CD14-positive monocyte (primary cell): ENCODE results near the gene PSORS1C2. TPM values are rescaled to one million over a fixed set of nuclear protein-coding genes. Genes with fewer than 3 reads are reported as not detected.

Source experiments
- DNase-seq, 3 donors: peaks; one replicate each; pipeline ENCODE4 v3.0.0-alpha.2; 2011 to 2022
- H2AFZ ChIP-seq: 2 replicates; pipeline ENCODE4 v1.6.0; 2012; ENCODE audit warnings: mild to moderate bottlenecking, low read depth, low read length, inconsistent platforms; ENCODE audit not compliant: insufficient read depth, poor library complexity, severe bottlenecking
- H3K27ac ChIP-seq, 2 donors: 1 replicate in 1 of 2; 2 replicates in 1 of 2; pipeline ENCODE4 v1.5.1; 2012 to 2013; ENCODE audit warnings: low read length in 2 of 2, control low read depth in 1 of 2, inconsistent platforms in 1 of 2, low read depth in 1 of 2, mild to moderate bottlenecking in 1 of 2
- H3K27me3 ChIP-seq, 2 donors: one replicate each; pipeline versions ENCODE4 v1.6.0 to v1.6.1; 2011 to 2013; ENCODE audit warnings: low read length in 2 of 2; ENCODE audit not compliant: control insufficient read depth in 2 of 2, insufficient read depth in 2 of 2
- H3K36me3 ChIP-seq, 2 donors: replicated peaks in 1 of 2; 1 replicate in 1 of 2; 2 replicates in 1 of 2; pipeline versions ENCODE4 v1.5.1 to v1.6.1; 2012 to 2013; ENCODE audit warnings: low read length in 2 of 2, control low read depth in 1 of 2, inconsistent platforms in 1 of 2, mild to moderate bottlenecking in 1 of 2; ENCODE audit not compliant: insufficient read depth in 2 of 2, control insufficient read depth in 1 of 2
- H3K4me1 ChIP-seq, 2 donors: 1 replicate in 1 of 2; 2 replicates in 1 of 2; pipeline versions ENCODE4 v1.5.1 to v1.6.1; 2012 to 2013; ENCODE audit warnings: low read length in 2 of 2, control low read depth in 1 of 2, inconsistent platforms in 1 of 2, mild to moderate bottlenecking in 1 of 2, moderate library complexity in 1 of 2; ENCODE audit not compliant: insufficient read depth in 2 of 2, control insufficient read depth in 1 of 2
- H3K4me2 ChIP-seq: replicated peaks from 2 replicates; pipeline ENCODE3; 2012; ENCODE audit warnings: low read length, moderate library complexity, mild to moderate bottlenecking; ENCODE audit not compliant: poor library complexity, severe bottlenecking; ENCODE audit errors: extremely low read depth
- H3K4me3 ChIP-seq, 3 experiments: fragments of 200-600 bp in 1 of 3; sonication (generic) in 1 of 3; replicated peaks in 1 of 3; 1 replicate in 2 of 3; 2 replicates in 1 of 3; pipeline ENCODE4 v1.5.1; 2011 to 2013; ENCODE audit warnings: low read length in 3 of 3, mild to moderate bottlenecking in 3 of 3, control low read depth in 2 of 3, low read depth in 2 of 3, inconsistent platforms in 1 of 3, moderate library complexity in 1 of 3
- H3K79me2 ChIP-seq: 2 replicates; pipeline ENCODE4 v1.6.0; 2012; ENCODE audit warnings: mild to moderate bottlenecking, control low read depth, inconsistent platforms, low read length, moderate library complexity; ENCODE audit not compliant: insufficient read depth
- H3K9ac ChIP-seq: 2 replicates; pipeline ENCODE4 v1.6.0; 2017; ENCODE audit warnings: low read length, mild to moderate bottlenecking; ENCODE audit not compliant: insufficient read depth, poor library complexity, severe bottlenecking
- H3K9me3 ChIP-seq, 2 donors: replicated peaks in 1 of 2; 1 replicate in 1 of 2; 2 replicates in 1 of 2; pipeline versions ENCODE4 v1.5.1 to v1.6.1; 2012 to 2013; ENCODE audit warnings: low read length in 2 of 2, control low read depth in 1 of 2; ENCODE audit not compliant: control insufficient read depth in 1 of 2, insufficient read depth in 1 of 2
- H4K20me1 ChIP-seq: 2 replicates; pipeline ENCODE4 v1.6.0; 2012; ENCODE audit warnings: mild to moderate bottlenecking, low read length, control low read depth, moderate library complexity; ENCODE audit not compliant: insufficient read depth
- H3K27ac Mint-ChIP-seq, 7 donors: one replicate each; pipeline ENCODE4 v1.8.0; 2020; ENCODE audit warnings: mild to moderate bottlenecking in 7 of 7, mixed read lengths in 7 of 7, moderate library complexity in 6 of 7, inconsistent platforms in 2 of 7
- H3K27me3 Mint-ChIP-seq, 3 donors: one replicate each; pipeline ENCODE4 v1.8.0; 2021 to 2022; ENCODE audit warnings: low read depth in 3 of 3, mild to moderate bottlenecking in 3 of 3, mixed read lengths in 3 of 3, moderate library complexity in 3 of 3, inconsistent platforms in 1 of 3
- H3K36me3 Mint-ChIP-seq, 2 donors: one replicate each; pipeline ENCODE4 v1.8.0; 2020; ENCODE audit warnings: mixed read lengths in 2 of 2, inconsistent platforms in 1 of 2, mild to moderate bottlenecking in 1 of 2
- H3K4me1 Mint-ChIP-seq: one replicate; pipeline ENCODE4 v1.8.0; 2020; ENCODE audit warnings: mild to moderate bottlenecking, mixed read lengths
- H3K4me3 Mint-ChIP-seq, 2 donors: one replicate each; pipeline ENCODE4 v1.8.0; 2020; ENCODE audit warnings: mild to moderate bottlenecking in 2 of 2, mixed read lengths in 2 of 2, moderate library complexity in 1 of 2
- H3K9me3 Mint-ChIP-seq, 7 donors: one replicate each; pipeline ENCODE4 v1.8.0; 2020 to 2022; ENCODE audit warnings: mixed read lengths in 7 of 7, mild to moderate bottlenecking in 6 of 7, moderate library complexity in 6 of 7, inconsistent platforms in 2 of 7
- WGBS: methylation state at CpG from one replicate; pipeline ENCODE4 v1.1.5; 2013; ENCODE audit warnings: missing lambda C conversion rate; ENCODE audit not compliant: insufficient coverage; 5-methylcytosine and 5-hydroxymethylcytosine counted together
- intact Hi-C, 2 donors: fragments of 100-400 bp; cut with micrococcal nuclease; formaldehyde crosslinking; loops; one replicate each; pipeline versions ENCODE4 v1.15.0 to v1.15.1; 2023
- polyA plus RNA-seq, 3 donors: library from polyadenylated mRNA; depleted of rRNA in 1 of 3; unstranded in 2 of 3; stranded (reverse) in 1 of 3; fragments of 300-500 nt in 2 of 3; fragments of >200 nt in 1 of 3; fragmentation: Illumina TruSeq in 2 of 3; gene quantifications; 1 replicate in 2 of 3; 2 replicates in 1 of 3; pipeline ENCODE4 v1.2.3, GENCODE V29; 2012 to 2021
- TF ChIP-seq, protein P1 (sequence below): fragments of 200-600 bp; IDR thresholded peaks from one replicate; pipeline ENCODE4 v1.8.0; 2022; ENCODE audit warnings: antibody characterized with exemption, mild to moderate bottlenecking

PSORS1C2 gene
- polyA plus RNA-seq, 3 donors: not detected

GRCh38 chr6:31175971-31176370 lies 37.1 kb upstream of the PSORS1C2 start:
- WGBS: 79% methylated on average over 2 of the region's 3 CpGs

DNA sequence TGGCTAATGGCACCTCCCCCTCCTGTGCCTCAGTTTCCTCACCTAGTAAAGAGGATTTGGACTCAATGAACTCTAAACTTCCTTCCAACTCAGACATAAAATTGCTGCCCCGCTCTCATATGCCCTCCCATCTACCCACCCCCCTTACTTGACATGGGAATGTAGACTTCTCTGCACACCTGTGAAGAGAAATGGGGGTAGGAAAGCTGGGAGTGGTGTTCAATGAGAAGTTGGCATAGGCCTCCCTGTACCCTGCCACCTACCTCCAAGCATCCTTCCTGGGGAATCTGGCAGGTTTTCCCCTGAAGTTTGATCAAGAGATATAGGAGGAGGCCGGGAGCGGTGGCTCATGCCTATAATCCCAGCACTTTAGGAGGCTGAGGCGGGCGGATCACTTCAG lies 35.5 kb upstream of the PSORS1C2 start:
- Mint-ChIP-seq H3K9me3 (no peaks in the 10 kb centered on the region), H3K27ac (no peak overlapping the region), H3K36me3 (no peaks in the 10 kb centered on the region), H3K4me1 (peaks cover 8% of the 10 kb centered on the region), H3K27me3 (peaks cover 0 to 2% (median 1%) of the 10 kb centered on the region in 3 donors), H3K4me3 (no peak overlapping the region)
- Histone ChIP-seq H3K27me3 (no peaks in the 10 kb centered on the region), H3K36me3 (no peaks in the 10 kb centered on the region), H3K9ac (no peak overlapping the region), H3K4me1 (no peaks in the 10 kb centered on the region), H3K4me3 (no peak overlapping the region), H3K9me3 (no peaks in the 10 kb centered on the region), H3K27ac (no peak overlapping the region), H3K79me2 (no peaks in the 10 kb centered on the region), H2AFZ (no peak overlapping the region), H3K4me2 (no peak overlapping the region), H4K20me1 (no peaks in the 10 kb centered on the region)
- intact Hi-C loops: no loop called here
- no CpG with 5 or more reads among the region's 5 CpGs for WGBS
- DNase-seq: no peak
- TF ChIP-seq, protein P1, sequence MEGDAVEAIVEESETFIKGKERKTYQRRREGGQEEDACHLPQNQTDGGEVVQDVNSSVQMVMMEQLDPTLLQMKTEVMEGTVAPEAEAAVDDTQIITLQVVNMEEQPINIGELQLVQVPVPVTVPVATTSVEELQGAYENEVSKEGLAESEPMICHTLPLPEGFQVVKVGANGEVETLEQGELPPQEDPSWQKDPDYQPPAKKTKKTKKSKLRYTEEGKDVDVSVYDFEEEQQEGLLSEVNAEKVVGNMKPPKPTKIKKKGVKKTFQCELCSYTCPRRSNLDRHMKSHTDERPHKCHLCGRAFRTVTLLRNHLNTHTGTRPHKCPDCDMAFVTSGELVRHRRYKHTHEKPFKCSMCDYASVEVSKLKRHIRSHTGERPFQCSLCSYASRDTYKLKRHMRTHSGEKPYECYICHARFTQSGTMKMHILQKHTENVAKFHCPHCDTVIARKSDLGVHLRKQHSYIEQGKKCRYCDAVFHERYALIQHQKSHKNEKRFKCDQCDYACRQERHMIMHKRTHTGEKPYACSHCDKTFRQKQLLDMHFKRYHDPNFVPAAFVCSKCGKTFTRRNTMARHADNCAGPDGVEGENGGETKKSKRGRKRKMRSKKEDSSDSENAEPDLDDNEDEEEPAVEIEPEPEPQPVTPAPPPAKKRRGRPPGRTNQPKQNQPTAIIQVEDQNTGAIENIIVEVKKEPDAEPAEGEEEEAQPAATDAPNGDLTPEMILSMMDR: no peak

More at GRCh38 chr6:31175971-31176370, 37.1 kb upstream of the PSORS1C2 start:
- Histone ChIP-seq H3K36me3 (no peaks in the 10 kb centered on the region), H4K20me1 (no peaks in the 10 kb centered on the region), H3K9me3 (no peaks in the 10 kb centered on the region), H2AFZ (no peak overlapping the region), H3K4me1 (peaks cover 0 to 6% of the 10 kb centered on the region in 2 donors), H3K9ac (no peak overlapping the region), H3K79me2 (no peaks in the 10 kb centered on the region), H3K4me3 (no peak overlapping the region), H3K4me2 (no peak overlapping the region), H3K27ac (no peak overlapping the region), H3K27me3 (no peaks in the 10 kb centered on the region)
- no peak for DNase-seq
- Mint-ChIP-seq H3K9me3 (peaks cover 0 to 2% (median 0%) of the 10 kb centered on the region in 7 donors), H3K27ac (peak overlapping the region in 1 of 7 donors; percentile 19), H3K36me3 (no peaks in the 10 kb centered on the region), H3K4me3 (no peak overlapping the region), H3K4me1 (peaks cover 14% of the 10 kb centered on the region), H3K27me3 (peaks cover 0 to 2% (median 1%) of the 10 kb centered on the region in 3 donors)
- intact Hi-C loops: no loop called here
- TF ChIP-seq, protein P1: no peak
